ENCODE results near the gene GNG2.

The GNG2 gene

GRCh38 chr14:51951656-51952055, 91.2 kb downstream of the GNG2 start:
- H3K27me3 ChIP-seq (replicated peaks; ENCODE audit: control insufficient read depth, insufficient read depth, low read length) = no peaks in the 10 kb centered on the region
- H3K4me1 ChIP-seq (ENCODE audit: control insufficient read depth, insufficient read depth, low read length) = peaks cover 13% of the 10 kb centered on the region
- peaks cover 29% of the 10 kb centered on the region for H3K36me3 ChIP-seq (ENCODE audit: control insufficient read depth, insufficient read depth, low read length, severe bottlenecking)
- no peak overlapping the region for H3K9ac ChIP-seq (ENCODE audit: low read length)
- no peak overlapping the region for H3K4me3 ChIP-seq (ENCODE audit: low read length)
- no peak for DNase-seq (ENCODE audit: low read depth)
- peaks cover 8% of the 10 kb centered on the region for H3K9me3 ChIP-seq (ENCODE audit: control insufficient read depth, low read length)

GRCh38 chr14:51954031-51954430, 93.6 kb downstream of the GNG2 start:
- no peak for DNase-seq (ENCODE audit: low read depth)
- no peaks in the 10 kb centered on the region for H3K27me3 ChIP-seq (replicated peaks; ENCODE audit: control insufficient read depth, insufficient read depth, low read length)
- no peak overlapping the region for H3K9ac ChIP-seq (ENCODE audit: low read length)
- H3K9me3 ChIP-seq (ENCODE audit: control insufficient read depth, low read length) = peaks cover 14% of the 10 kb centered on the region
- H3K36me3 ChIP-seq (ENCODE audit: control insufficient read depth, insufficient read depth, low read length, severe bottlenecking) = peaks cover 43% of the 10 kb centered on the region
- H3K4me3 ChIP-seq (ENCODE audit: low read length) = no peak overlapping the region
- peaks cover 9% of the 10 kb centered on the region for H3K4me1 ChIP-seq (ENCODE audit: control insufficient read depth, insufficient read depth, low read length)

DNA sequence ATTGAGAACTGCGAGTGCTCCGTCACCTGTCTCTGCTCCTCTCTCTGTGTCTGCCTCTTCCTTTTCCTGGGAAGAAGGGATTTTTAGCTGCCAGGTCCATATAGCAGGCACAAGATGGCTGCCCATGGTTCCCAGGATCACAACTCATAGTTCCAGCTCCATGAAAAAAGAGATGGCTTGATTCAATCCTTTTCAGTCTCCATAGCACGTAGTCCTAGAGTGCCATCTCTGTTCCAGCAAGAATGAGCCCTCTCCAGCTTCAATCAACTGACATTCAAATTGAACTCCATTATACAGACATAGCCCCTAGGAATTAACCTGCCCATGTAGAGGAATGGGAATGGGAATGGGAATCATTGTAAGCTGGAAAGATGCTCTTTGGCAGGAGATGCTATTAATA, 94.2 kb downstream of the GNG2 start:
- DNase-seq (ENCODE audit: low read depth) = no peak
- no peaks in the 10 kb centered on the region for H3K27me3 ChIP-seq (replicated peaks; ENCODE audit: control insufficient read depth, insufficient read depth, low read length)
- peaks cover 18% of the 10 kb centered on the region for H3K9me3 ChIP-seq (ENCODE audit: control insufficient read depth, low read length)
- no peak overlapping the region for H3K9ac ChIP-seq (ENCODE audit: low read length)
- peaks cover 8% of the 10 kb centered on the region for H3K4me1 ChIP-seq (ENCODE audit: control insufficient read depth, insufficient read depth, low read length)
- H3K4me3 ChIP-seq (ENCODE audit: low read length) = no peak overlapping the region
- peaks cover 46% of the 10 kb centered on the region for H3K36me3 ChIP-seq (ENCODE audit: control insufficient read depth, insufficient read depth, low read length, severe bottlenecking)

GRCh38 chr14:51957950-51958349, 97.5 kb downstream of the GNG2 start:
- Histone ChIP-seq H3K36me3 (ENCODE audit: control insufficient read depth, insufficient read depth, low read length, severe bottlenecking) (peaks cover 26% of the 10 kb centered on the region), H3K9me3 (ENCODE audit: control insufficient read depth, low read length) (peaks cover 18% of the 10 kb centered on the region)
- peak; percentile 27 for DNase-seq (ENCODE audit: low read depth)

GRCh38 chr14:51959928-51960327, 99.5 kb downstream of the GNG2 start:
- Histone ChIP-seq H3K4me1 (ENCODE audit: control insufficient read depth, insufficient read depth, low read length) (peaks cover 10% of the 10 kb centered on the region), H3K9me3 (ENCODE audit: control insufficient read depth, low read length) (peaks cover 18% of the 10 kb centered on the region), H3K27me3 (replicated peaks; ENCODE audit: control insufficient read depth, insufficient read depth, low read length) (no peaks in the 10 kb centered on the region), H3K36me3 (ENCODE audit: control insufficient read depth, insufficient read depth, low read length, severe bottlenecking) (peaks cover 17% of the 10 kb centered on the region), H3K9ac (ENCODE audit: low read length) (no peak overlapping the region), H3K4me3 (ENCODE audit: low read length) (no peak overlapping the region)
- no peak for DNase-seq (ENCODE audit: low read depth)

More at GRCh38 chr14:51957950-51958349, 97.5 kb downstream of the GNG2 start:
- Histone ChIP-seq H3K4me1 (ENCODE audit: control insufficient read depth, insufficient read depth, low read length) (peaks cover 7% of the 10 kb centered on the region), H3K4me3 (ENCODE audit: low read length) (no peak overlapping the region), H3K9ac (ENCODE audit: low read length) (no peak overlapping the region), H3K27me3 (replicated peaks; ENCODE audit: control insufficient read depth, insufficient read depth, low read length) (no peaks in the 10 kb centered on the region)

- Histone ChIP-seq H3K9me3 (ENCODE audit: control insufficient read depth, low read length) (peaks cover 18% of the 10 kb centered on the region), H3K4me1 (ENCODE audit: control insufficient read depth, insufficient read depth, low read length) (peaks cover 10% of the 10 kb centered on the region), H3K9ac (ENCODE audit: low read length) (no peak overlapping the region), H3K4me3 (ENCODE audit: low read length) (no peak overlapping the region), H3K27me3 (replicated peaks; ENCODE audit: control insufficient read depth, insufficient read depth, low read length) (no peaks in the 10 kb centered on the region), H3K36me3 (ENCODE audit: control insufficient read depth, insufficient read depth, low read length, severe bottlenecking) (peaks cover 17% of the 10 kb centered on the region)
- no peak for DNase-seq (ENCODE audit: low read depth)
Observed at GRCh38 chr14:51960866-51961265, 100.5 kb downstream of the GNG2 start.

DNA sequence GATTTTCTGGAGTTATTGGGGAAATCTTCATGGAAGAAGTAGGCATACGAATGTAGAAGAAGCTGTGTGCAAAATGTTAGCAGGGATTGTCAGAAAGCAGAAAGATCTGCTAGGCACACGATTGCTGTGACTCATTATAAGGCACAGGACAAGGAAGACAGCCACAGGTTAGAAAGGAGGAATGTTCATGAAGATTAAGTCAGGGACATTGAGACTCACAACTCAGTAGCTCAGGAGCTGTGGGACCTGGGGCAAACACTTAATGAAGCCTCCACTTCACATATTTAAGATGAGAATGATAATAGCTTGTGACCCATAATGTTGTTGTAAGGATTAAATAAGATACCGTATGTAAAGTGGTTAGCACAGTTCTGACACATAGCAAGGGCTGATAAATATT, 102.3 kb downstream of the GNG2 start:
- Histone ChIP-seq H3K9ac (ENCODE audit: low read length) (peak overlapping the region; percentile 19), H3K9me3 (ENCODE audit: control insufficient read depth, low read length) (peaks cover 16% of the 10 kb centered on the region), H3K27me3 (replicated peaks; ENCODE audit: control insufficient read depth, insufficient read depth, low read length) (no peaks in the 10 kb centered on the region), H3K4me1 (ENCODE audit: control insufficient read depth, insufficient read depth, low read length) (peaks cover 10% of the 10 kb centered on the region), H3K36me3 (ENCODE audit: control insufficient read depth, insufficient read depth, low read length, severe bottlenecking) (peaks cover 14% of the 10 kb centered on the region), H3K4me3 (ENCODE audit: low read length) (peak overlapping the region; percentile 67)
- peak; percentile 27 for DNase-seq (ENCODE audit: low read depth)

GRCh38 chr14:51963286-51963685, 102.9 kb downstream of the GNG2 start:
- H3K4me1 ChIP-seq (ENCODE audit: control insufficient read depth, insufficient read depth, low read length) = peaks cover 10% of the 10 kb centered on the region
- DNase-seq (ENCODE audit: low read depth) = peak; percentile 74
- H3K36me3 ChIP-seq (ENCODE audit: control insufficient read depth, insufficient read depth, low read length, severe bottlenecking) = peaks cover 11% of the 10 kb centered on the region
- peak overlapping the region; percentile 67 for H3K4me3 ChIP-seq (ENCODE audit: low read length)
- no peaks in the 10 kb centered on the region for H3K27me3 ChIP-seq (replicated peaks; ENCODE audit: control insufficient read depth, insufficient read depth, low read length)
- H3K9me3 ChIP-seq (ENCODE audit: control insufficient read depth, low read length) = peaks cover 12% of the 10 kb centered on the region
- peak overlapping the region; percentile 19 for H3K9ac ChIP-seq (ENCODE audit: low read length)

DNA sequence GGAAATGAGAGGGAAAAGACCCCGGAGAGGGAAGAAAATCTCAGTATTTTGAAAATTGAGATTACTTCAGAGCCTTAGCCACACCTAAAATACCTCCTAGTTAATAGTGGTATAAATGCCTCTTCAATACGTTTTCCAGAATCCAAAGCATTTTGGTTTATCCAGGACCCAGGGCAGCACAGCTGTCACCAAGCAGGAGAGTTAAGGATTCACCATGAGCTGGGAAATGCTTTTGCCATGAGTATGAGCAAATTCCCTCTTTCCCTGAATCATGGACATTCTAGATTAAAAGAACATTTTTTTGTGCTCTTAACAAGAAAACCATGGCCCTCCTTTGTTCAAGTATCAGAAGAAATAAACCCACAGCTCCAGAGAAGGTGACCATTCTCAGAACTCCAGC, 107.1 kb downstream of the GNG2 start:
- Histone ChIP-seq H3K9me3 (ENCODE audit: control insufficient read depth, low read length) (no peaks in the 10 kb centered on the region), H3K36me3 (ENCODE audit: control insufficient read depth, insufficient read depth, low read length, severe bottlenecking) (no peaks in the 10 kb centered on the region)

DNA sequence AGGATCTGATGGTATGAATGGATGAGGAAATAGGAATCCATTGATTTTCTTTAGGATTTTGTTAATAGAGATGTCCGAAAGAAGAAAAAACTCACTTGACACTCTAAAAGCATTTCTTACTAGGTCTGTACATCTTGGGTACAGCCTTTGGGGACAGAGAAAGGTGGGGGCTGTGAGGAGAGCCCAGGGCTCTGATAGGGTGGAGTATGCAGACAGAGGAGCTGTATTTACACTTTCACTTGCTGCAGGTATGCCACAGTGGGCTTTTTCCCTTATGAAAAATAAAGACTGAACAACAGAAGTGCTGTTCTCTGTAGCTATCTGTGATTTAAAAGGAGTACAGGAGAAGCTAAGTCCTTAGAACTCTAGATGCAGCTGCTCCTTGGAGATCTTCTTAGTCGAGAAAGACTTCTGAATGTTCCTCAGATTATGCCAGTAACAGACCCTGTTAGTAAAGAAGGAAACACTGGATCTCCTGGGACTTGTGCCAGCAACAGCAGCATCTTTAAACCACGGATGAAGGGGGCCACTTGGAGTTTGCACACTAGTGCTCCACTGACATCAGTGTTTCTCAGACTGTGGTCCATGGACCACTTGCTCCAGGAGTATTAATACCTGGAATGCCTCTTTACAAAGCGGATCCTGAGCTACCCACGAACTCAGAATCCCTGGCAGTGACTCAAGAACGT, 109.6 kb downstream of the GNG2 start:
- DNase-seq (ENCODE audit: low read depth) = no peak
- H3K36me3 ChIP-seq (ENCODE audit: control insufficient read depth, insufficient read depth, low read length, severe bottlenecking) = no peaks in the 10 kb centered on the region
- no peak overlapping the region for H3K4me3 ChIP-seq (ENCODE audit: low read length)
- no peaks in the 10 kb centered on the region for H3K27me3 ChIP-seq (replicated peaks; ENCODE audit: control insufficient read depth, insufficient read depth, low read length)
- H3K4me1 ChIP-seq (ENCODE audit: control insufficient read depth, insufficient read depth, low read length) = no peaks in the 10 kb centered on the region
- H3K9me3 ChIP-seq (ENCODE audit: control insufficient read depth, low read length) = no peaks in the 10 kb centered on the region
- H3K9ac ChIP-seq (ENCODE audit: low read length) = no peak overlapping the region

More for the DNA sequence above, 107.1 kb downstream of the GNG2 start:
- Histone ChIP-seq H3K9ac (ENCODE audit: low read length) (no peak overlapping the region), H3K4me1 (ENCODE audit: control insufficient read depth, insufficient read depth, low read length) (peaks cover 7% of the 10 kb centered on the region), H3K4me3 (ENCODE audit: low read length) (no peak overlapping the region), H3K27me3 (replicated peaks; ENCODE audit: control insufficient read depth, insufficient read depth, low read length) (no peaks in the 10 kb centered on the region)
- DNase-seq (ENCODE audit: low read depth) = no peak

- peak; percentile 16 for DNase-seq (ENCODE audit: low read depth)
- no peaks in the 10 kb centered on the region for H3K4me1 ChIP-seq (ENCODE audit: control insufficient read depth, insufficient read depth, low read length)
- no peaks in the 10 kb centered on the region for H3K9me3 ChIP-seq (ENCODE audit: control insufficient read depth, low read length)
- no peaks in the 10 kb centered on the region for H3K27me3 ChIP-seq (replicated peaks; ENCODE audit: control insufficient read depth, insufficient read depth, low read length)
- H3K4me3 ChIP-seq (ENCODE audit: low read length) = no peak overlapping the region
- no peak overlapping the region for H3K9ac ChIP-seq (ENCODE audit: low read length)
- no peaks in the 10 kb centered on the region for H3K36me3 ChIP-seq (ENCODE audit: control insufficient read depth, insufficient read depth, low read length, severe bottlenecking)
Observed at GRCh38 chr14:51972566-51972965, 112.2 kb downstream of the GNG2 start.

DNA sequence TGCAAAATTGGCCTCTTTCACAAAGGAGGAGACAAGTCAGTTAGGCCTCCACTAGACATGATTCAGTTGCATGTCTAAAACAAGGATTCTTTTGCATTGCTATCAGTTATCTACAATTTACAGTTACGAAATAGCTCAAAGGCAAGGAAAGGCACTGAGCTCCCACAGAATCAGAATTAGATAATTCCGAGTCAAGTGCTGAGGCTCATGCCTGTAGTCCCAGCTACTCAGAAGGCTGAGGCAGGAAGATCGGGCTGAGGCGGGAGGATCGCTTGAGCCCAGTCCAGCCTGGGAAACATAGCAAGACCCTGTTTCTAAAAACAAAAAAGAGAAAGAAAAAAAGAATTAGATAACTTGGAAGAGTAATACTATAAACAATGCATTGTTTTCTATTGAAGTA, 116.7 kb downstream of the GNG2 start:
- no peaks in the 10 kb centered on the region for H3K36me3 ChIP-seq (ENCODE audit: control insufficient read depth, insufficient read depth, low read length, severe bottlenecking)
- DNase-seq (ENCODE audit: low read depth) = peak; percentile 29
- no peak overlapping the region for H3K9ac ChIP-seq (ENCODE audit: low read length)
- H3K4me3 ChIP-seq (ENCODE audit: low read length) = no peak overlapping the region
- no peaks in the 10 kb centered on the region for H3K9me3 ChIP-seq (ENCODE audit: control insufficient read depth, low read length)
- peaks cover 13% of the 10 kb centered on the region for H3K4me1 ChIP-seq (ENCODE audit: control insufficient read depth, insufficient read depth, low read length)
- H3K27me3 ChIP-seq (replicated peaks; ENCODE audit: control insufficient read depth, insufficient read depth, low read length) = peaks cover 4% of the 10 kb centered on the region
